ENCODE results near the gene IL21. TPM values are rescaled to one million over a fixed set of nuclear protein-coding genes. Genes with fewer than 3 reads are reported as not detected.

Gene IL21
- polyA plus RNA-seq, 1 of the 3 experiments (the other 2 are of a cell fraction), result not detected

DNA sequence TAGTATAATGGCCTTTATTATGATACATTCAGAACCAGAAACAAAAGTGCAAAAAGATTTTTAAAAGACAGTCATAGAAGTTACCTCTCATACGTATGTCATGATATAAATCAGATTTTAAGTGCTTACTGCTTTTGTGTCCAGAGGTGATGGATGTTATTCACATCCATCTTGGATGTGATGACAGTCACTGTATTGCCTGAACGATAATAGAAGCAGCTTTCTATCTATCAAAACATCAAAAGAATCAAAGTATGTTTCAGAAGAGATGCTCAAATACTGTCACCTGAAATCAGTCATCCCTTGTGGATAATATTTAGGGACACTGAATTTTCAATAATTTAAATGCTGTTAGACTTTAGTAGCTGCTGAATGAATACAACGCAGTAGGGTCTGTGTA is 26.8 kb upstream of the IL21 start (continued):
- TF ChIP-seq, protein P1, sequence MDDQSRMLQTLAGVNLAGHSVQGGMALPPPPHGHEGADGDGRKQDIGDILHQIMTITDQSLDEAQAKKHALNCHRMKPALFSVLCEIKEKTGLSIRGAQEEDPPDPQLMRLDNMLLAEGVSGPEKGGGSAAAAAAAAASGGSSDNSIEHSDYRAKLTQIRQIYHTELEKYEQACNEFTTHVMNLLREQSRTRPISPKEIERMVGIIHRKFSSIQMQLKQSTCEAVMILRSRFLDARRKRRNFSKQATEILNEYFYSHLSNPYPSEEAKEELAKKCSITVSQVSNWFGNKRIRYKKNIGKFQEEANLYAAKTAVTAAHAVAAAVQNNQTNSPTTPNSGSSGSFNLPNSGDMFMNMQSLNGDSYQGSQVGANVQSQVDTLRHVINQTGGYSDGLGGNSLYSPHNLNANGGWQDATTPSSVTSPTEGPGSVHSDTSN (IDR thresholded peaks at IDR 0.05), result no peak
- TF ChIP-seq, protein P2, sequence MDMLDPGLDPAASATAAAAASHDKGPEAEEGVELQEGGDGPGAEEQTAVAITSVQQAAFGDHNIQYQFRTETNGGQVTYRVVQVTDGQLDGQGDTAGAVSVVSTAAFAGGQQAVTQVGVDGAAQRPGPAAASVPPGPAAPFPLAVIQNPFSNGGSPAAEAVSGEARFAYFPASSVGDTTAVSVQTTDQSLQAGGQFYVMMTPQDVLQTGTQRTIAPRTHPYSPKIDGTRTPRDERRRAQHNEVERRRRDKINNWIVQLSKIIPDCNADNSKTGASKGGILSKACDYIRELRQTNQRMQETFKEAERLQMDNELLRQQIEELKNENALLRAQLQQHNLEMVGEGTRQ (IDR thresholded peaks at IDR 0.05; ENCODE audit: borderline replicate concordance, low read depth, low read length), result no peak
- no peak for TF ChIP-seq ELF1 (IDR thresholded peaks at IDR 0.05)
- TF ChIP-seq EZH2phosphoT487 (IDR thresholded peaks at IDR 0.05; ENCODE audit: borderline replicate concordance, low read depth), result no peak
- TF ChIP-seq JUND (IDR thresholded peaks at IDR 0.05), result no peak
- TF ChIP-seq SIN3A (IDR thresholded peaks at IDR 0.05; ENCODE audit: borderline replicate concordance, low read depth, low read length), result no peak
- TF ChIP-seq MEF2A (IDR thresholded peaks at IDR 0.05; ENCODE audit: borderline replicate concordance, low read depth), result no peak

DNA sequence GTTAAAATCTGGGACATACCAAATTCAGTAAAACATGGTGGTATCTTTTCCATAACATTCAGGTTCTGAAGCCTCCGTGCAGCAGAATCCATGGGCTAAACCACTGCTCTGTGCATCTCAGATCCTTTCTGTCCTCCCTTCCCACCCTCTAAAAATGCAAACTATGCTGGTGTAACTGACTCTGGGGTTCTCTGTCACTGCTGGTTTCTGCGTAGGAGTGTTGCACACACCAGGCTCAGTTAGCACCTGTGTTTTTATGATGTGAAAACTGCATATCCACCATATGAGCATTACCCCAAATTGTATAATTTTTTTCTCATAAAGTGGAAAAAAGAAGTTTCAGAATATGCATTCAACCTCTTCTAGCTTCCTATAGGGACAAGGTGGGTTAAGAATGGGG is 22.4 kb upstream of the IL21 start:
- Histone ChIP-seq H3K79me2 (ENCODE audit: insufficient read depth) (no peaks in the 10 kb centered on the region), H3K27ac (ENCODE audit: low read depth in 2 of 2, low read length in 1 of 2) (no peak overlapping the region), H3K9me3 (no peaks in the 10 kb centered on the region), H4K20me1 (ENCODE audit: insufficient read depth) (no peaks in the 10 kb centered on the region), H3K4me2 (no peak overlapping the region), H3K4me3 (ENCODE audit: low read depth in 2 of 2, low read length in 1 of 2) (no peak overlapping the region), H3K27me3 (ENCODE audit: insufficient read depth) (no peaks in the 10 kb centered on the region), H2AFZ (ENCODE audit: low read depth) (no peak overlapping the region), H3K9ac (no peak overlapping the region), H3K4me1 (ENCODE audit: control insufficient read depth in 1 of 2, insufficient read depth in 2 of 2, low read depth in 1 of 2, low read length in 1 of 2) (no peaks in the 10 kb centered on the region), H3K36me3 (replicated peaks in 1 of 2; ENCODE audit: control insufficient read depth in 1 of 2, insufficient read depth in 2 of 2, low read length in 1 of 2) (no peaks in the 10 kb centered on the region), H3F3A (replicated peaks; ENCODE audit: insufficient read depth) (no peaks in the 10 kb centered on the region), H3K9me2 (no peaks in the 10 kb centered on the region)
- WGBS (ENCODE audit: low lambda C conversion rate), result 48% methylated on average over 2 of the region's 2 CpGs
- CTCF ChIA-PET, result no interaction called here
- no peak for DNase-seq
- POLR2A ChIA-PET, result no interaction called here
- TF ChIP-seq POLR2AphosphoS5 (IDR thresholded peaks at IDR 0.05; ENCODE audit: low read depth, low read length) (no peak), EP300 (IDR thresholded peaks at IDR 0.05; ENCODE audit: borderline replicate concordance in 1 of 2, low read depth in 1 of 2, low read length in 1 of 2) (no peak), RAD21 (IDR thresholded peaks at IDR 0.05; ENCODE audit: low read length) (no peak)
- TF ChIP-seq, protein P3, sequence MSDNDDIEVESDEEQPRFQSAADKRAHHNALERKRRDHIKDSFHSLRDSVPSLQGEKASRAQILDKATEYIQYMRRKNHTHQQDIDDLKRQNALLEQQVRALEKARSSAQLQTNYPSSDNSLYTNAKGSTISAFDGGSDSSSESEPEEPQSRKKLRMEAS (IDR thresholded peaks at IDR 0.05; ENCODE audit: low read depth), result no peak

DNA sequence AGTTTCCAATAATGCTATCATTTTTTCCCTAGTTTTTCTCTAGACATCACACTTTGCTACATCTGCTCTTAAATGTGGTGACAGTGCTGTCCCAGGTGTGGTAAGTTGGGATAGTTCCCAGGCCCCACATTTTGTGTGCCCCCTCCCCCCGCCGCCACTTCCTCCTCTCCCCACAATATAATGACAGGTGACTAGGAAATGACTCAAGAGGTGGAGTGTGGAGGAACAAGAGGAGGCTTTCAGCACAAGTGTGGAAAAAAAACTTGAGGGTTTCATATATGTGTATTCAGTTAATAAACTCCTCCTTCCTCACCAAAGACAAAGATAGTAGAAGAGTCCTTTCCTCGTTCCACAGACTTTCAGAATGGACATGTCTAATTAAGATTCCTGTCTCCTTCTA is 18.3 kb upstream of the IL21 start:
- Histone ChIP-seq H3K27me3 (ENCODE audit: insufficient read depth) (no peaks in the 10 kb centered on the region), H3K4me1 (ENCODE audit: control insufficient read depth in 1 of 2, insufficient read depth in 2 of 2, low read depth in 1 of 2, low read length in 1 of 2) (no peaks in the 10 kb centered on the region), H3F3A (replicated peaks; ENCODE audit: insufficient read depth) (no peaks in the 10 kb centered on the region), H3K36me3 (replicated peaks in 1 of 2; ENCODE audit: control insufficient read depth in 1 of 2, insufficient read depth in 2 of 2, low read length in 1 of 2) (no peaks in the 10 kb centered on the region), H2AFZ (ENCODE audit: low read depth) (no peak overlapping the region), H3K9me2 (no peaks in the 10 kb centered on the region), H3K27ac (ENCODE audit: low read depth in 2 of 2, low read length in 1 of 2) (no peak overlapping the region), H3K4me2 (no peak overlapping the region), H3K79me2 (ENCODE audit: insufficient read depth) (no peaks in the 10 kb centered on the region), H3K9ac (no peak overlapping the region), H4K20me1 (ENCODE audit: insufficient read depth) (no peaks in the 10 kb centered on the region), H3K9me3 (no peaks in the 10 kb centered on the region), H3K4me3 (ENCODE audit: low read depth in 2 of 2, low read length in 1 of 2) (no peak overlapping the region)
- WGBS (ENCODE audit: low lambda C conversion rate), result 51% methylated on average over 3 of the region's 3 CpGs
- ChIA-PET POLR2A (no interaction called here), CTCF (interaction anchor here (0.7 kb wide), 1 partner anchor 723 kb away, joined by 3 read pairs; no protein-coding TSS in a partner anchor)
- DNase-seq, result no peak
- TF ChIP-seq RCOR1 (IDR thresholded peaks at IDR 0.05; ENCODE audit: low read length), result no peak
- TF ChIP-seq RXRA (IDR thresholded peaks at IDR 0.05; ENCODE audit: borderline replicate concordance, low read depth), result no peak
- TF ChIP-seq, protein P1 (IDR thresholded peaks at IDR 0.05), result no peak
- TF ChIP-seq TEAD4 (IDR thresholded peaks at IDR 0.05; ENCODE audit: borderline replicate concordance, insufficient read depth), result no peak
- TF ChIP-seq, protein P4, sequence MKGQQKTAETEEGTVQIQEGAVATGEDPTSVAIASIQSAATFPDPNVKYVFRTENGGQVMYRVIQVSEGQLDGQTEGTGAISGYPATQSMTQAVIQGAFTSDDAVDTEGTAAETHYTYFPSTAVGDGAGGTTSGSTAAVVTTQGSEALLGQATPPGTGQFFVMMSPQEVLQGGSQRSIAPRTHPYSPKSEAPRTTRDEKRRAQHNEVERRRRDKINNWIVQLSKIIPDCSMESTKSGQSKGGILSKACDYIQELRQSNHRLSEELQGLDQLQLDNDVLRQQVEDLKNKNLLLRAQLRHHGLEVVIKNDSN (IDR thresholded peaks at IDR 0.05; ENCODE audit: borderline replicate concordance, low read depth), result no peak
- TF ChIP-seq, protein P5, sequence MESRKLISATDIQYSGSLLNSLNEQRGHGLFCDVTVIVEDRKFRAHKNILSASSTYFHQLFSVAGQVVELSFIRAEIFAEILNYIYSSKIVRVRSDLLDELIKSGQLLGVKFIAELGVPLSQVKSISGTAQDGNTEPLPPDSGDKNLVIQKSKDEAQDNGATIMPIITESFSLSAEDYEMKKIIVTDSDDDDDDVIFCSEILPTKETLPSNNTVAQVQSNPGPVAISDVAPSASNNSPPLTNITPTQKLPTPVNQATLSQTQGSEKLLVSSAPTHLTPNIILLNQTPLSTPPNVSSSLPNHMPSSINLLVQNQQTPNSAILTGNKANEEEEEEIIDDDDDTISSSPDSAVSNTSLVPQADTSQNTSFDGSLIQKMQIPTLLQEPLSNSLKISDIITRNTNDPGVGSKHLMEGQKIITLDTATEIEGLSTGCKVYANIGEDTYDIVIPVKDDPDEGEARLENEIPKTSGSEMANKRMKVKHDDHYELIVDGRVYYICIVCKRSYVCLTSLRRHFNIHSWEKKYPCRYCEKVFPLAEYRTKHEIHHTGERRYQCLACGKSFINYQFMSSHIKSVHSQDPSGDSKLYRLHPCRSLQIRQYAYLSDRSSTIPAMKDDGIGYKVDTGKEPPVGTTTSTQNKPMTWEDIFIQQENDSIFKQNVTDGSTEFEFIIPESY (IDR thresholded peaks at IDR 0.05; ENCODE audit: borderline replicate concordance, low read depth), result no peak
- TF ChIP-seq, protein P2 (IDR thresholded peaks at IDR 0.05; ENCODE audit: borderline replicate concordance, low read depth, low read length), result no peak
- no peak for TF ChIP-seq TCF12 (IDR thresholded peaks at IDR 0.05)
- TF ChIP-seq ELF1 (IDR thresholded peaks at IDR 0.05), result no peak
- no peak for TF ChIP-seq RAD21 (IDR thresholded peaks at IDR 0.05; ENCODE audit: low read length)
- TF ChIP-seq SMC3 (IDR thresholded peaks at IDR 0.05; ENCODE audit: low read depth, low read length), result no peak
- no peak for TF ChIP-seq GABPA (IDR thresholded peaks at IDR 0.05; ENCODE audit: low read depth)
- TF ChIP-seq NRF1 (IDR thresholded peaks at IDR 0.05; ENCODE audit: low read depth, low read length), result no peak
- TF ChIP-seq EZH2phosphoT487 (IDR thresholded peaks at IDR 0.05; ENCODE audit: borderline replicate concordance, low read depth), result no peak
